ENCODE results near the gene ADSS1.

Gene ADSS1

DNA sequence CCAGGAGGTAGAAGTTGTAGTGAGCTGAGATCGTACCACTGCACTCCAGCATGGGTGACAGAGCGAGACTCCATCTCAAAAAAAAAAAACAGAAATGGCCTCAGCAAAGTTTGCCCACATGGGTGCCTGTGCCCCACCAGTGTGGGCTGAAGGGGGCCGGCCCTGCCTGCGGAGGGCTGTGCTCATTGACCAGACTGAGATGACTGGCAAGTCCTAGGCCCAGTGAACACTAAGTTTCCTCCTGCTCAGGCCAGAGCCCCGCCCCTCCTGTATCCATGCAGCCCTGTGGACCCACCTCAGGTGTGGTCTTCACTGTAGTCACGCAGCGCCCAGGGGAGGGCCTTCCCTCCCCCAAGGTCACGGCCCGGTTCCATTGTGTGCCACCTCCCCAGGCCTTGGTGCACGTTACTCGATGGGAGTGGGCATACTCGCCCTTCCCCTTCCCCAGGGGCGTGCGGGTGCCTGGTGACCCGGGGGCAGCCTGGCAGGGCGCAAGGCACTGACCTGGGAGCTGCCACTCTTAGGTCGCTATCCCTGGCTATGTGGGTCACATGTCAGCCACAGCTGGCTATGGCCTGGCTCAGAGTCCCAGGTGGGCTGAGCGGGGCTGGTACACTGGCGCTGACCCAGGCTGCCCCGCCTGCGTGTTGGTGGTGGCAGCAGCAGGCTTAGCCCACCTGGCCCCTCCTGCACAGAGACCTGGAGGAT is 18.5 kb upstream of the ADSS1 start:
- no peak for DNase-seq
- Histone ChIP-seq H3K27ac (no peak overlapping the region), H3K4me3 (ENCODE audit: low read depth, low read length) (no peak overlapping the region), H3K27me3 (replicated peaks) (no peaks in the 10 kb centered on the region), H3K36me3 (replicated peaks) (peaks cover 59% of the 10 kb centered on the region)
- TF ChIP-seq, protein P1, sequence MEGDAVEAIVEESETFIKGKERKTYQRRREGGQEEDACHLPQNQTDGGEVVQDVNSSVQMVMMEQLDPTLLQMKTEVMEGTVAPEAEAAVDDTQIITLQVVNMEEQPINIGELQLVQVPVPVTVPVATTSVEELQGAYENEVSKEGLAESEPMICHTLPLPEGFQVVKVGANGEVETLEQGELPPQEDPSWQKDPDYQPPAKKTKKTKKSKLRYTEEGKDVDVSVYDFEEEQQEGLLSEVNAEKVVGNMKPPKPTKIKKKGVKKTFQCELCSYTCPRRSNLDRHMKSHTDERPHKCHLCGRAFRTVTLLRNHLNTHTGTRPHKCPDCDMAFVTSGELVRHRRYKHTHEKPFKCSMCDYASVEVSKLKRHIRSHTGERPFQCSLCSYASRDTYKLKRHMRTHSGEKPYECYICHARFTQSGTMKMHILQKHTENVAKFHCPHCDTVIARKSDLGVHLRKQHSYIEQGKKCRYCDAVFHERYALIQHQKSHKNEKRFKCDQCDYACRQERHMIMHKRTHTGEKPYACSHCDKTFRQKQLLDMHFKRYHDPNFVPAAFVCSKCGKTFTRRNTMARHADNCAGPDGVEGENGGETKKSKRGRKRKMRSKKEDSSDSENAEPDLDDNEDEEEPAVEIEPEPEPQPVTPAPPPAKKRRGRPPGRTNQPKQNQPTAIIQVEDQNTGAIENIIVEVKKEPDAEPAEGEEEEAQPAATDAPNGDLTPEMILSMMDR (IDR thresholded peaks at IDR 0.05; ENCODE audit: low read depth, low read length, missing control alignments) = no peak
- in situ Hi-C loops (cut with HindIII; ENCODE audit: low pct_ligation_motif_present, low sequenced_read_pairs) = no loop called here

DNA sequence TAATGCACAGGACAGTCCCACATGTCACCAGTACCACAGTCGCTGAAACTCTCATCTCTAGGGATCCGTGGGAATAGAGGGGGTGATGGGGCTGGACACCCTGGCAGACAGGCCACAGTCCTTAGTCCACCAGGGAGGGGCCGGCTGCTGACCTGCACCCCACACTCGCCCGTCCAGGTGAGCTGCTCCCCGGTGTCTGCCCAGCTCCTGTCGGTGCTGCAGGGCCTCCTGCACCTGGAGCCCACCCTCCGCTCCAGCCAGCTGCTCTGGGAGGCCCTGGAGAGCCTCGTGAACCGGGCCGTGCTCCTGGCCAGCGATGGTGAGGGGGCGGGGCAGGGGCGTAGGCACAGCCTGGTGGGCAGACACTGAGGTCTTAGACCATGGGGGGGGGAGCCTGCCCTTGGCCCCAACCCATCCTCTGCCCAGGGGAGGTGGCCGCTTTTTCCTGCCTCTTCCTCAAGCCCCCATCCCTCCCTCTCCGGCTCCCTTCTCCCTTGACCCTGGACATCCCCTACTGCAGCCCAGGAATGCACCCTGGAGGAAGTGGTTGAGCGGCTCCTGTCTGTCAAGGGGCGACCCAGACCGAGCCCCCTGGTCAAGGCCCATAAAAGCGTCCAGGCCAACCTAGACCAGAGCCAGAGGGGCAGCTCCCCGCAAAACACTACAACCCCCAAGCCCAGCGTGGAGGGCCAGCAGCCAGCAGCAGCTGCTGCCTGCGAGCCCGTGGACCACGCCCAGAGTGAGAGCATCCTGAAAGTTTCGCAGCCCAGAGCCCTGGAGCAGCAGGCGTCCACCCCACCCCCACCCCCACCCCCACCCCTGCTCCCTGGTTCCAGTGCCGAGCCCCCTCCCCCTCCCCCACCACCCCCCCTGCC is 17.1 kb upstream of the ADSS1 start:
- peaks cover 68% of the 10 kb centered on the region for H3K36me3 ChIP-seq (replicated peaks)
- TF ChIP-seq, protein P1 (IDR thresholded peaks at IDR 0.05; ENCODE audit: low read depth, low read length, missing control alignments) = no peak

DNA sequence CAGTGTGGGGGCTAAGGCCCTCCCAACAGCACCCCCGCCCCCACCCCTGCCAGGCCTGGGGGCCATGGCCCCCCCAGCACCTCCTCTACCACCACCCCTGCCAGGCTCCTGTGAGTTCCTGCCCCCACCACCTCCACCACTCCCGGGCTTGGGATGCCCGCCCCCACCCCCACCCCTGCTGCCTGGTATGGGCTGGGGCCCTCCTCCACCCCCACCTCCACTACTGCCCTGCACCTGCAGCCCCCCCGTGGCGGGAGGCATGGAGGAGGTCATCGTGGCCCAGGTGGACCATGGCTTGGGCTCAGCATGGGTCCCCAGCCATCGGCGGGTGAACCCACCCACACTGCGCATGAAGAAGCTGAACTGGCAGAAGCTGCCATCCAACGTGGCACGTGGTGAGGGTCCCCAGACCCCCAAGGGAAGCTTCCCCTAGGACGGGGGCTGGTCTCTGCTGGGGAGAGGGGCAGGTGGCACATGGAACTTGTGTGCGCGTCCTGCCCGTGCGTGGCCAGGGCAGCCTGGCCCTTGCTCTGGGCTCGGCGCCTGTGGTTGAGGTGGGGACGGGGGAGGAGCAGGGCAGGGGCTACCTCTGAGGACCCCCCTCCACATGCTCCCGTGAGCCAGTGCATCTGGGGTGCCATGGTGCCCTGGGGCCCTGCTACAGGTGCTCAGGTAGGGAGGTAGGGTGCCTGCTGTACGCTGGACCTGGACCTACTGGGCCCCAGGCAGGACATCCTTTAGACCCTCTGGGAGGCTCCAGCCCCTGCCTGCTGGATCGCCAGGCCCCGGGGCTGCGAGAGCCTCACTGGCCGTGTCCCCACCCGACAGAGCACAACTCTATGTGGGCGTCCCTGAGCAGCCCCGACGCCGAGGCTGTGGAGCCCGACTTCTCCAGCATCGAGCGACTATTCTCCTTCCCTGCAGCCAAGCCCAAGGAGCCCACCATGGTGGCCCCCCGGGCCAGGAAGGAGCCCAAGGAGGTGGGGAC is 16.1 kb upstream of the ADSS1 start:
- Histone ChIP-seq H3K36me3 (replicated peaks) (peaks cover 69% of the 10 kb centered on the region), H3K27ac (no peak overlapping the region), H3K27me3 (replicated peaks) (no peaks in the 10 kb centered on the region), H3K4me3 (ENCODE audit: low read depth, low read length) (no peak overlapping the region)
- in situ Hi-C loops (cut with HindIII; ENCODE audit: low pct_ligation_motif_present, low sequenced_read_pairs) = no loop called here
- no peak for DNase-seq
- TF ChIP-seq, protein P1 (IDR thresholded peaks at IDR 0.05; ENCODE audit: low read depth, low read length, missing control alignments) = no peak

More for the DNA sequence above, 17.1 kb upstream of the ADSS1 start:
- Histone ChIP-seq H3K4me3 (ENCODE audit: low read depth, low read length) (no peak overlapping the region), H3K27ac (no peak overlapping the region), H3K27me3 (replicated peaks) (no peaks in the 10 kb centered on the region)
- no peak for DNase-seq
- in situ Hi-C loops (cut with HindIII; ENCODE audit: low pct_ligation_motif_present, low sequenced_read_pairs) = no loop called here

GRCh38 chr14:104708606-104709268 is 15.3 kb upstream of the ADSS1 start:
- in situ Hi-C loops (cut with HindIII; ENCODE audit: low pct_ligation_motif_present, low sequenced_read_pairs) = no loop called here

More at GRCh38 chr14:104708606-104709268, 15.3 kb upstream of the ADSS1 start:
- no peak overlapping the region for H3K27ac ChIP-seq
- H3K36me3 ChIP-seq (replicated peaks) = peaks cover 69% of the 10 kb centered on the region
- TF ChIP-seq, protein P1 (IDR thresholded peaks at IDR 0.05; ENCODE audit: low read depth, low read length, missing control alignments) = peak; percentile 99
- no peak overlapping the region for H3K4me3 ChIP-seq (ENCODE audit: low read depth, low read length)
- no peaks in the 10 kb centered on the region for H3K27me3 ChIP-seq (replicated peaks)
- DNase-seq = peak; percentile 51
